GM11168 (cell line): ENCODE data around the gene TTC34.
"Not testable (repeated sequence)": the region's sequence is repeated elsewhere in the genome, so short reads cannot be mapped to it uniquely, and the experiment has no call there.

ENCODE experiments used
- in situ Hi-C: fragments of 300-500 bp; cut with MboI; formaldehyde crosslinking; loops from one replicate; pipeline ENCODE4 v1.12.0; 2022; ENCODE audit warnings: low sequenced_read_pairs; ENCODE audit not compliant: unreplicated experiment

TTC34 gene

GRCh38 chr1:2799811-2800663, 1.5 kb downstream of the TTC34 start:
- in situ Hi-C loops: no loop called here

- in situ Hi-C loops: not testable (repeated sequence)
Observed at GRCh38 chr1:2798958-2799357, 2.5 kb downstream of the TTC34 start.

- in situ Hi-C loops: no loop called here
Observed at GRCh38 chr1:2797741-2798016, 3.8 kb downstream of the TTC34 start.

GRCh38 chr1:2796890-2797740, 4.4 kb downstream of the TTC34 start:
- in situ Hi-C loops: no loop called here

- in situ Hi-C loops: no loop called here
Observed at GRCh38 chr1:2795926-2796325, 5.6 kb downstream of the TTC34 start.

- in situ Hi-C loops: no loop called here
Observed at GRCh38 chr1:2791027-2791760, 10.3 kb downstream of the TTC34 start.

GRCh38 chr1:2789986-2790581, 11.4 kb downstream of the TTC34 start:
- in situ Hi-C loops: loop anchor here (10.0 kb wide), 1 partner anchor 375 kb away; the partner anchor contains the start of gene PEX10

GRCh38 chr1:2789164-2789985, 12.1 kb downstream of the TTC34 start:
- in situ Hi-C loops: loop anchor here (10.0 kb wide), 1 partner anchor 375 kb away; the partner anchor contains the start of gene PEX10

GRCh38 chr1:2788506-2789163, 12.9 kb downstream of the TTC34 start:
- in situ Hi-C loops: loop anchor here (10.0 kb wide), 1 partner anchor 374 kb away; the partner anchor contains the start of gene PEX10

GRCh38 chr1:2787163-2787911, 14.2 kb downstream of the TTC34 start:
- in situ Hi-C loops: loop anchor here (10.0 kb wide), 1 partner anchor 373 kb away; the partner anchor contains the start of gene PEX10

GRCh38 chr1:2786329-2787162, 14.9 kb downstream of the TTC34 start:
- in situ Hi-C loops: loop anchor here (10.0 kb wide), 1 partner anchor 372 kb away; the partner anchor contains the start of gene PEX10

- in situ Hi-C loops: loop anchor here (10.0 kb wide), 1 partner anchor 371 kb away; the partner anchor contains the start of gene PEX10
Observed at GRCh38 chr1:2785631-2786328, 15.7 kb downstream of the TTC34 start.

- in situ Hi-C loops: loop anchor here (10.0 kb wide), 1 partner anchor 370 kb away; the partner anchor contains the start of gene PEX10
Observed at GRCh38 chr1:2784854-2785630, 16.5 kb downstream of the TTC34 start.

GRCh38 chr1:2783435-2784397, 17.8 kb downstream of the TTC34 start:
- in situ Hi-C loops: loop anchor here (10.0 kb wide), 1 partner anchor 369 kb away; the partner anchor contains the start of gene PEX10
